GM19438 (cell line): ENCODE measurements around the gene TENM4.

Source experiments
- ATAC-seq: cut with Tn5 transposase; IDR thresholded peaks from one replicate; pipeline ENCODE4 v1.9.1; 2021; ENCODE audit warnings: low read depth; ENCODE audit not compliant: unreplicated experiment

Gene TENM4

GRCh38 chr11:78809931-78810541 lies 630.8 kb downstream of the TENM4 start:
- ATAC-seq, result no peak

- ATAC-seq, result no peak
Observed at GRCh38 chr11:78808923-78809322, 631.9 kb downstream of the TENM4 start.

- ATAC-seq, result no peak
Observed at GRCh38 chr11:78807351-78807750, 633.5 kb downstream of the TENM4 start.

GRCh38 chr11:78806214-78807004 lies 634.4 kb downstream of the TENM4 start:
- no peak for ATAC-seq

GRCh38 chr11:78804991-78805390 lies 635.8 kb downstream of the TENM4 start:
- no peak for ATAC-seq

GRCh38 chr11:78803995-78804394 lies 636.8 kb downstream of the TENM4 start:
- ATAC-seq, result no peak

- ATAC-seq, result no peak
Observed at GRCh38 chr11:78802058-78802761, 638.6 kb downstream of the TENM4 start.

GRCh38 chr11:78801161-78801884 lies 639.5 kb downstream of the TENM4 start:
- ATAC-seq, result no peak

GRCh38 chr11:78800756-78801155 lies 640.1 kb downstream of the TENM4 start:
- no peak for ATAC-seq

- no peak for ATAC-seq
Observed at GRCh38 chr11:78800096-78800690, 640.6 kb downstream of the TENM4 start.

GRCh38 chr11:78798663-78799062 lies 642.2 kb downstream of the TENM4 start:
- ATAC-seq, result peak; percentile 88

GRCh38 chr11:78797559-78797958 lies 643.3 kb downstream of the TENM4 start:
- no peak for ATAC-seq

GRCh38 chr11:78796956-78797355 lies 643.9 kb downstream of the TENM4 start:
- ATAC-seq, result no peak

- ATAC-seq, result no peak
Observed at GRCh38 chr11:78795621-78796261, 645.1 kb downstream of the TENM4 start.

- no peak for ATAC-seq
Observed at GRCh38 chr11:78791964-78792363, 648.9 kb downstream of the TENM4 start.

- no peak for ATAC-seq
Observed at GRCh38 chr11:78791254-78791653, 649.6 kb downstream of the TENM4 start.

GRCh38 chr11:78790784-78791183 lies 650.0 kb downstream of the TENM4 start:
- ATAC-seq, result no peak

- ATAC-seq, result no peak
Observed at GRCh38 chr11:78789375-78789774, 651.5 kb downstream of the TENM4 start.

GRCh38 chr11:78788533-78788932 lies 652.3 kb downstream of the TENM4 start:
- no peak for ATAC-seq

GRCh38 chr11:78787696-78788095 lies 653.1 kb downstream of the TENM4 start:
- no peak for ATAC-seq
